SK-N-SH (cell line): ENCODE data around the gene MSH6. TPM values are rescaled to one million over a fixed set of nuclear protein-coding genes. Genes with fewer than 3 reads are reported as not detected.

Experiments used
- CTCF ChIA-PET: fragments of 300-600, 350-600 bp; formaldehyde crosslinking; extraction: SDS; loops from one replicate; lab custom pipeline; 2021; lab: Yijun Ruan, JAX
- POLR2A ChIA-PET: fragments of 350-600 bp; sonication (Branson Sonifier 250); formaldehyde crosslinking; extraction: SDS; loops from one replicate; lab custom pipeline; 2020; ENCODE audit warnings: antibody characterized with exemption, inconsistent platforms; lab: Yijun Ruan, JAX
- DNase-seq: peaks from one replicate; pipeline ENCODE4 v3.0.0; 2012
- H2AFZ ChIP-seq: fragments of 200-600 bp; sonication (generic); 2 replicates; pipeline ENCODE4 v1.8.1; 2016; ENCODE audit warnings: antibody characterized with exemption, mild to moderate bottlenecking, low read depth
- H3F3A ChIP-seq: fragments of 200-600 bp; sonication (generic); replicated peaks from 2 replicates; pipeline ENCODE3; 2016; ENCODE audit warnings: antibody characterized with exemption, mild to moderate bottlenecking; ENCODE audit not compliant: insufficient read depth
- H3K27ac ChIP-seq, 2 experiments: fragments of 200-500 bp in 1 of 2; fragments of 200-600 bp in 1 of 2; sonication (Bioruptor generic) in 1 of 2; sonication (generic), shearing (Covaris generic) in 1 of 2; 2 replicates each; pipeline versions ENCODE4 v1.5.1 to v1.6.1; 2014 to 2016; ENCODE audit warnings: low read depth in 2 of 2, inconsistent platforms in 1 of 2, low read length in 1 of 2, mild to moderate bottlenecking in 1 of 2, mixed read lengths in 1 of 2
- H3K27me3 ChIP-seq: fragments of 200-600 bp; sonication (generic), shearing (Covaris generic); 2 replicates; pipeline ENCODE4 v1.6.1; 2016; ENCODE audit warnings: mixed run types; ENCODE audit not compliant: insufficient read depth
- H3K36me3 ChIP-seq, 2 experiments: fragments of 200-500 bp in 1 of 2; fragments of 200-600 bp in 1 of 2; sonication (Bioruptor generic) in 1 of 2; sonication (generic) in 1 of 2; replicated peaks in 1 of 2; 2 replicates each; pipeline versions ENCODE3 to v1.5.1; 2014 to 2016; ENCODE audit warnings: low read length in 1 of 2, mild to moderate bottlenecking in 1 of 2; ENCODE audit not compliant: insufficient read depth in 2 of 2, control insufficient read depth in 1 of 2
- H3K4me1 ChIP-seq, 2 experiments: fragments of 200-500 bp in 1 of 2; fragments of 200-600 bp in 1 of 2; sonication (Bioruptor generic) in 1 of 2; sonication (generic), shearing (Covaris generic) in 1 of 2; 2 replicates each; pipeline versions ENCODE4 v1.5.1 to v1.6.1; 2014 to 2016; ENCODE audit warnings: low read depth in 1 of 2, low read length in 1 of 2, mixed run types in 1 of 2; ENCODE audit not compliant: insufficient read depth in 2 of 2, control insufficient read depth in 1 of 2
- H3K4me2 ChIP-seq: fragments of 200-600 bp; sonication (generic), shearing (Covaris generic); 2 replicates; pipeline ENCODE4 v1.6.1; 2017; ENCODE audit warnings: mixed run types
- H3K4me3 ChIP-seq, 2 experiments: fragments of 200-500 bp in 1 of 2; fragments of 200-600 bp in 1 of 2; sonication (Bioruptor generic) in 1 of 2; sonication (generic), shearing (Covaris generic) in 1 of 2; 2 replicates each; pipeline versions ENCODE4 v1.5.1 to v1.8.1; 2014 to 2016; ENCODE audit warnings: low read depth in 2 of 2, inconsistent platforms in 1 of 2, low read length in 1 of 2, mild to moderate bottlenecking in 1 of 2, mixed read lengths in 1 of 2, moderate library complexity in 1 of 2
- H3K79me2 ChIP-seq: fragments of 200-600 bp; sonication (generic); 2 replicates; pipeline ENCODE4 v1.8.1; 2017; ENCODE audit warnings: mild to moderate bottlenecking; ENCODE audit not compliant: insufficient read depth
- H3K9ac ChIP-seq: fragments of 200-600 bp; sonication (generic); 2 replicates; pipeline ENCODE4 v1.6.1; 2017; ENCODE audit warnings: mixed run types
- H3K9me2 ChIP-seq: fragments of 200-600 bp; sonication (generic); 2 replicates; pipeline ENCODE4 v1.6.1; 2017; ENCODE audit warnings: mixed run types
- H3K9me3 ChIP-seq: fragments of 200-600 bp; sonication (generic); 2 replicates; pipeline ENCODE4 v1.6.1; 2017; ENCODE audit warnings: mixed run types, mild to moderate bottlenecking, moderate library complexity
- H4K20me1 ChIP-seq: fragments of 200-600 bp; sonication (generic); 2 replicates; pipeline ENCODE4 v1.6.1; 2017; ENCODE audit warnings: mild to moderate bottlenecking, mixed run types; ENCODE audit not compliant: insufficient read depth
- CHD2 ChIP-seq: fragments of 150-350 bp; IDR thresholded peaks from 2 replicates; pipeline ENCODE4 v1.6.1; 2018; ENCODE audit warnings: low read length; ENCODE audit not compliant: partially characterized antibody
- ELF1 ChIP-seq: IDR thresholded peaks from 2 replicates; pipeline ENCODE4 v1.4.0; 2012
- EP300 ChIP-seq, 2 experiments: IDR thresholded peaks; 2 replicates each; pipeline versions ENCODE4 v1.4.0 to v1.6.1; 2012; ENCODE audit warnings: borderline replicate concordance in 1 of 2, low read depth in 1 of 2, low read length in 1 of 2
- GABPA ChIP-seq: IDR thresholded peaks from 2 replicates; pipeline ENCODE4 v1.4.0; 2012; ENCODE audit warnings: low read depth, mild to moderate bottlenecking
- GATA2 ChIP-seq: sonication (generic); formaldehyde crosslinking; IDR thresholded peaks from 2 replicates; pipeline ENCODE4 v1.5.0; 2020; ENCODE audit warnings: mild to moderate bottlenecking, missing genetic modification reagents
- POLR2AphosphoS5 ChIP-seq: IDR thresholded peaks from 2 replicates; pipeline ENCODE4 v1.6.1; 2012; ENCODE audit warnings: low read depth, low read length
- RAD21 ChIP-seq: IDR thresholded peaks from 2 replicates; pipeline ENCODE4 v1.6.1; 2012; ENCODE audit warnings: mild to moderate bottlenecking, low read length
- RCOR1 ChIP-seq: fragments of 150-350 bp; IDR thresholded peaks from 2 replicates; pipeline ENCODE4 v1.6.1; 2017; ENCODE audit warnings: antibody characterized with exemption, low read length
- RFX5 ChIP-seq: IDR thresholded peaks from 2 replicates; pipeline ENCODE4 v1.6.1; 2012; ENCODE audit warnings: mild to moderate bottlenecking, improper control_type of control experiment, low read length
- SIN3A ChIP-seq: IDR thresholded peaks from 2 replicates; pipeline ENCODE4 v1.6.1; 2012; ENCODE audit warnings: low read depth, mild to moderate bottlenecking, low read length, moderate library complexity, borderline replicate concordance
- TEAD4 ChIP-seq: IDR thresholded peaks from 2 replicates; pipeline ENCODE4 v1.4.0; 2012; ENCODE audit warnings: mild to moderate bottlenecking, borderline replicate concordance; ENCODE audit not compliant: insufficient read depth
- YY1 ChIP-seq: IDR thresholded peaks from 2 replicates; pipeline ENCODE4 v1.4.0; 2012; ENCODE audit warnings: low read depth, mild to moderate bottlenecking
- WGBS: methylation state at CpG from one replicate; pipeline ENCODE4 v1.1.6; 2017; ENCODE audit warnings: low lambda C conversion rate; 5-methylcytosine and 5-hydroxymethylcytosine counted together
- polyA plus RNA-seq, 3 experiments: library from polyadenylated mRNA; depleted of rRNA; stranded (reverse); fragments of >200 nt; gene quantifications; 2 replicates each; pipeline ENCODE4 v1.2.3, GENCODE V29; 2012
- TF ChIP-seq, protein P1 (sequence below): IDR thresholded peaks from 2 replicates; pipeline ENCODE4 v1.4.0; 2012; ENCODE audit warnings: low read depth, borderline replicate concordance
- TF ChIP-seq, protein P2 (sequence below): fragments of 150-350 bp; IDR thresholded peaks from 2 replicates; pipeline ENCODE4 v1.6.1; 2016; ENCODE audit warnings: mild to moderate bottlenecking, low read depth, low read length

MSH6 gene
- polyA plus RNA-seq, 1 of the 3 experiments (the other 2 are of a cell fraction), result 16.4 TPM

DNA sequence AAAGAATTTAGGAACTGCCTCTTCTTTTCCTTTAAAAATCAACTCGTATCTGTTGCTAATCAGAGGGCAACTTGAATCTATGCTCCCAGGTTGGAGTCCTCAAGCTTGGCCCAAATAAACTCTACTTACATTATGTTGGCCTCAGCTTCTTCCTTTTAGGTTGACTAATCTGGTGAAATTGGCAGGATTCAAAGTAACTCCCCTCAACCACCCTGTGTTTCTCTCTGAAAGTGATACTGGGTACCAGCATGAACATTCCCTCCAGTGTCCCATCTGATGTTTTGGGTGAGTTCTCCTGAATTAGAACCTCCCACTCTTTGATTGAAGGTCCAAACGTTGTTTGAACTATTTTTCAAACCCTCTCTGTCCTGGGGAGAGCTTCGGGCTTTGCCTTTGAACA, 41.3 kb upstream of the MSH6 start:
- Histone ChIP-seq H3K4me1 (no peaks in the 10 kb centered on the region), H3K9ac (no peak overlapping the region), H4K20me1 (no peaks in the 10 kb centered on the region), H3K9me3 (no peaks in the 10 kb centered on the region), H3K27me3 (peaks cover 18% of the 10 kb centered on the region), H3K27ac (no peak overlapping the region), H3K79me2 (no peaks in the 10 kb centered on the region), H3K4me2 (no peak overlapping the region), H3K9me2 (no peaks in the 10 kb centered on the region), H3K4me3 (no peak overlapping the region), H3K36me3 (no peaks in the 10 kb centered on the region), H2AFZ (no peak overlapping the region), H3F3A (no peaks in the 10 kb centered on the region)
- TF ChIP-seq POLR2AphosphoS5, result no peak
- no peak for TF ChIP-seq EP300 (IDR thresholded peaks at IDR 0.05; ENCODE audit: borderline replicate concordance in 1 of 2, low read depth in 1 of 2, low read length in 1 of 2)
- no peak for TF ChIP-seq SIN3A
- no peak for TF ChIP-seq GATA2
- TF ChIP-seq CHD2, result no peak
- no peak for TF ChIP-seq ELF1
- no peak for TF ChIP-seq RAD21
- TF ChIP-seq, protein P1, sequence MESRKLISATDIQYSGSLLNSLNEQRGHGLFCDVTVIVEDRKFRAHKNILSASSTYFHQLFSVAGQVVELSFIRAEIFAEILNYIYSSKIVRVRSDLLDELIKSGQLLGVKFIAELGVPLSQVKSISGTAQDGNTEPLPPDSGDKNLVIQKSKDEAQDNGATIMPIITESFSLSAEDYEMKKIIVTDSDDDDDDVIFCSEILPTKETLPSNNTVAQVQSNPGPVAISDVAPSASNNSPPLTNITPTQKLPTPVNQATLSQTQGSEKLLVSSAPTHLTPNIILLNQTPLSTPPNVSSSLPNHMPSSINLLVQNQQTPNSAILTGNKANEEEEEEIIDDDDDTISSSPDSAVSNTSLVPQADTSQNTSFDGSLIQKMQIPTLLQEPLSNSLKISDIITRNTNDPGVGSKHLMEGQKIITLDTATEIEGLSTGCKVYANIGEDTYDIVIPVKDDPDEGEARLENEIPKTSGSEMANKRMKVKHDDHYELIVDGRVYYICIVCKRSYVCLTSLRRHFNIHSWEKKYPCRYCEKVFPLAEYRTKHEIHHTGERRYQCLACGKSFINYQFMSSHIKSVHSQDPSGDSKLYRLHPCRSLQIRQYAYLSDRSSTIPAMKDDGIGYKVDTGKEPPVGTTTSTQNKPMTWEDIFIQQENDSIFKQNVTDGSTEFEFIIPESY, result no peak
- no peak for TF ChIP-seq GABPA
- no peak for TF ChIP-seq RCOR1
- TF ChIP-seq RFX5, result no peak
- no peak for TF ChIP-seq TEAD4
- ChIA-PET POLR2A (no interaction called here), CTCF (interaction anchor here (0.9 to 1.6 kb wide), 2 partner anchors 9 to 26 kb away, joined by 3 read pairs; no protein-coding TSS in a partner anchor)
- DNase-seq, result no peak
- WGBS, result 20% methylated on average over 3 of the region's 3 CpGs

DNA sequence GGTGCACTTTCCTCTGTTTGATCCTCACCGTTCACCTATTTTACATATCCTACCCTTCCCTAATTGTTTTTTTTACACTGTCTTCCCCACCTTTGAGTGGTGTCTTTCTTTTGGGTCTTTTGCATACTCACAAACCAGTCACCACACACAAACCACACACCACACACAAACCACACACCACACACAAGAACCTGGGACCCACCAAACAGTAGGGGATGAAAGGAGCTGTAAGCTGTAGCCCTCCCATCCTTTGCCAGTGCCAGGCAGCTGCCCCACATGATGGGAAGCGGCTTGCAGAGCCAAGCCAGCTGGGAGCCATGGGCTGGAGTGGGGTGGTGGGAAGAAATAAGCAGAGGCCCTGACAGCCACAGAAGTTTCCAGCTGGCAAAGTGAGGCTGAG, 38.9 kb upstream of the MSH6 start:
- ChIA-PET CTCF (interaction anchor here (0.5 to 1.5 kb wide), 7 partner anchors 8 to 343 kb away, joined by 3 to 4 read pairs (median 3); no protein-coding TSS in a partner anchor), POLR2A (no interaction called here)
- DNase-seq, result no peak
- no peaks in the 10 kb centered on the region for H3F3A ChIP-seq
- no peak overlapping the region for H2AFZ ChIP-seq
- H3K9ac ChIP-seq, result no peak overlapping the region
- no peaks in the 10 kb centered on the region for H3K4me1 ChIP-seq
- no peaks in the 10 kb centered on the region for H3K9me3 ChIP-seq
- H3K4me2 ChIP-seq, result no peak overlapping the region
- no peaks in the 10 kb centered on the region for H3K79me2 ChIP-seq
- no peak overlapping the region for H3K4me3 ChIP-seq
- no peaks in the 10 kb centered on the region for H4K20me1 ChIP-seq
- no peak overlapping the region for H3K27ac ChIP-seq
- peaks cover 18% of the 10 kb centered on the region for H3K27me3 ChIP-seq
- no peaks in the 10 kb centered on the region for H3K9me2 ChIP-seq
- TF ChIP-seq POLR2AphosphoS5 (no peak), YY1 (no peak)
- TF ChIP-seq, protein P2, sequence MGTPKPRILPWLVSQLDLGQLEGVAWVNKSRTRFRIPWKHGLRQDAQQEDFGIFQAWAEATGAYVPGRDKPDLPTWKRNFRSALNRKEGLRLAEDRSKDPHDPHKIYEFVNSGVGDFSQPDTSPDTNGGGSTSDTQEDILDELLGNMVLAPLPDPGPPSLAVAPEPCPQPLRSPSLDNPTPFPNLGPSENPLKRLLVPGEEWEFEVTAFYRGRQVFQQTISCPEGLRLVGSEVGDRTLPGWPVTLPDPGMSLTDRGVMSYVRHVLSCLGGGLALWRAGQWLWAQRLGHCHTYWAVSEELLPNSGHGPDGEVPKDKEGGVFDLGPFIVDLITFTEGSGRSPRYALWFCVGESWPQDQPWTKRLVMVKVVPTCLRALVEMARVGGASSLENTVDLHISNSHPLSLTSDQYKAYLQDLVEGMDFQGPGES, result no peak
- H3K36me3 ChIP-seq, result no peaks in the 10 kb centered on the region
- 37% methylated on average over 2 of the region's 2 CpGs for WGBS
